MM.1S (cell line): ENCODE measurements around the gene GSTT2.

Experiments used
- EZH2 ChIP-seq: fragments of 300-600 bp; sonication (generic); optimal IDR thresholded peaks from 2 replicates; pipeline ENCODE3; 2017; ENCODE audit warnings: low read depth, mild to moderate bottlenecking, antibody characterized with exemption, low read length, mixed read lengths
- EZH2phosphoT487 ChIP-seq: fragments of 300-600 bp; sonication (generic); IDR thresholded peaks from 2 replicates; pipeline ENCODE4 v1.6.1; 2018; ENCODE audit warnings: antibody characterized with exemption, low read length
- TF ChIP-seq, protein P1 (sequence below): fragments of 300-600 bp; sonication (generic); IDR thresholded peaks from 2 replicates; pipeline ENCODE4 v1.5.1; 2016; ENCODE audit warnings: antibody characterized with exemption, low read length, mixed read lengths

DNA sequence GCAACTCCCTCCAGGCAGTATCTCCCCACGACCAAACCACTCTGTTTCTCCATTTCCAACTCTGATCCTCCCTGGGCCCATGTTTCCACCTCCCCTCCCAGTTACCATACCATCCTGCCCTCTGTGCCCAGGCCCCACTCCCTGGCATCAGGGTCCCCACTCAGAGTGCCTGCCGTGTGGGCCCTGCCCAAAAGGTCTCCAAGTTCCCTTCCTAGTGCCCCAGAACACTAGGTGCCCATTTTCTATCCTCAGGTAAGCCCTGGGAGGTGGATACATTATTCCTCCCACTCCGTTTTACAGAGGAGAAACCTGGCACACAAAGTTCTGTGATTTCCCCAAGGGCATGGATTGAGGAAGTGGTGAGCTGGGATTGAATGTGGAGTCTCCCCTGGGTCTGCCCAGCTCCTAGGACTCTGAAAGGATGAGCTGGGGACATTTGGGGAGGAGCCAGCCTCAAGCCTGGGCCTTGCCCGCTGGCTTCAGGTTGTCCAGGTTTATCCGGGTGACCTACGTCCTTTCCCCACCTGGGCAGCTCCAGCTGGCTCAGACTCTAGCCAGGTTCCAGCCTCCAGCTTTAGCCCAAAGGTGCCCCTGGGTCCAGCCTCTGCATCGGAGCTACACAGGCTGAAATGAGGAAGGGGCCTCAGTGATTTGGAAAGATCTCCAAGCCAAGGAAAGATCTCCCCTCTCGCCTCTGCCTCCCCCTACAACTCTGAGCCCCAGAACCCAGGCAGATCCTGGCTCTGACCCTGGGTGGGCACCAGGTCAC lies 27.5 kb downstream of the GSTT2 start:
- TF ChIP-seq, protein P1, sequence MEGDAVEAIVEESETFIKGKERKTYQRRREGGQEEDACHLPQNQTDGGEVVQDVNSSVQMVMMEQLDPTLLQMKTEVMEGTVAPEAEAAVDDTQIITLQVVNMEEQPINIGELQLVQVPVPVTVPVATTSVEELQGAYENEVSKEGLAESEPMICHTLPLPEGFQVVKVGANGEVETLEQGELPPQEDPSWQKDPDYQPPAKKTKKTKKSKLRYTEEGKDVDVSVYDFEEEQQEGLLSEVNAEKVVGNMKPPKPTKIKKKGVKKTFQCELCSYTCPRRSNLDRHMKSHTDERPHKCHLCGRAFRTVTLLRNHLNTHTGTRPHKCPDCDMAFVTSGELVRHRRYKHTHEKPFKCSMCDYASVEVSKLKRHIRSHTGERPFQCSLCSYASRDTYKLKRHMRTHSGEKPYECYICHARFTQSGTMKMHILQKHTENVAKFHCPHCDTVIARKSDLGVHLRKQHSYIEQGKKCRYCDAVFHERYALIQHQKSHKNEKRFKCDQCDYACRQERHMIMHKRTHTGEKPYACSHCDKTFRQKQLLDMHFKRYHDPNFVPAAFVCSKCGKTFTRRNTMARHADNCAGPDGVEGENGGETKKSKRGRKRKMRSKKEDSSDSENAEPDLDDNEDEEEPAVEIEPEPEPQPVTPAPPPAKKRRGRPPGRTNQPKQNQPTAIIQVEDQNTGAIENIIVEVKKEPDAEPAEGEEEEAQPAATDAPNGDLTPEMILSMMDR, result no peak
- TF ChIP-seq EZH2phosphoT487 (no peak), EZH2 (no peak)
